ENCODE results near the gene AHI1.

The AHI1 gene

GRCh38 chr6:135325624-135326424 lies 171.7 kb downstream of the AHI1 start:
- DNase-seq (ENCODE audit: low spot score), result no peak
- in situ Hi-C loops (cut with MboI; ENCODE audit: low sequenced_read_pairs, unreplicated experiment), result no loop called here
- no peak for TF ChIP-seq CTCF (IDR thresholded peaks at IDR 0.05; ENCODE audit: borderline replicate concordance, control extremely low read depth, extremely low read depth, insufficient read depth, missing control alignments)

- DNase-seq (ENCODE audit: low spot score), result no peak
- in situ Hi-C loops (cut with MboI; ENCODE audit: low sequenced_read_pairs, unreplicated experiment), result no loop called here
- TF ChIP-seq CTCF (IDR thresholded peaks at IDR 0.05; ENCODE audit: borderline replicate concordance, control extremely low read depth, extremely low read depth, insufficient read depth, missing control alignments), result no peak
These were observed 173.0 kb downstream of the AHI1 start for GRCh38 chr6:135324531-135324930.

GRCh38 chr6:135323979-135324378 lies 173.6 kb downstream of the AHI1 start:
- DNase-seq (ENCODE audit: low spot score), result no peak
- TF ChIP-seq CTCF (IDR thresholded peaks at IDR 0.05; ENCODE audit: borderline replicate concordance, control extremely low read depth, extremely low read depth, insufficient read depth, missing control alignments), result no peak
- in situ Hi-C loops (cut with MboI; ENCODE audit: low sequenced_read_pairs, unreplicated experiment), result no loop called here

- in situ Hi-C loops (cut with MboI; ENCODE audit: low sequenced_read_pairs, unreplicated experiment), result no loop called here
- peak; percentile 67 for DNase-seq (ENCODE audit: low spot score)
- TF ChIP-seq CTCF (IDR thresholded peaks at IDR 0.05; ENCODE audit: borderline replicate concordance, control extremely low read depth, extremely low read depth, insufficient read depth, missing control alignments), result no peak
These were observed 174.3 kb downstream of the AHI1 start for GRCh38 chr6:135323202-135323668.

- in situ Hi-C loops (cut with MboI; ENCODE audit: low sequenced_read_pairs, unreplicated experiment), result no loop called here
- DNase-seq (ENCODE audit: low spot score), result peak; percentile 40
- TF ChIP-seq CTCF (IDR thresholded peaks at IDR 0.05; ENCODE audit: borderline replicate concordance, control extremely low read depth, extremely low read depth, insufficient read depth, missing control alignments), result no peak
These were observed 174.9 kb downstream of the AHI1 start for GRCh38 chr6:135322427-135323201.

- DNase-seq (ENCODE audit: low spot score), result no peak
- in situ Hi-C loops (cut with MboI; ENCODE audit: low sequenced_read_pairs, unreplicated experiment), result no loop called here
- no peak for TF ChIP-seq CTCF (IDR thresholded peaks at IDR 0.05; ENCODE audit: borderline replicate concordance, control extremely low read depth, extremely low read depth, insufficient read depth, missing control alignments)
These were observed 176.6 kb downstream of the AHI1 start for GRCh38 chr6:135320721-135321621.
